HepG2 (cell line): ENCODE data around the gene ADAM19. TPM values are rescaled to one million over a fixed set of nuclear protein-coding genes. Genes with fewer than 3 reads are reported as not detected.

Source experiments
- ATAC-seq: fragments of 200-7000 bp; cut with Tn5 transposase; 3 replicates; pipeline ENCODE4 v1.9.1; 2020; ENCODE audit warnings: mild to moderate bottlenecking, moderate library complexity
- BruUV-seq: library from RNA; stranded (reverse); fragments of 400-500 nt; replicated peaks from 2 replicates; lab custom pipeline; 2021; lab: Mats Ljungman, UMichigan
- CTCF ChIA-PET: fragments of 300-600 bp; formaldehyde crosslinking; extraction: SDS; loops from one replicate; lab custom pipeline; 2021; ENCODE audit warnings: low total read pairs, inconsistent platforms, low intra/inter-chr PET ratio; lab: Yijun Ruan, JAX
- POLR2A ChIA-PET: fragments of 350-600 bp; sonication (Branson Sonifier 250); formaldehyde crosslinking; loops from one replicate; lab custom pipeline; 2020; ENCODE audit warnings: antibody characterized with exemption, inconsistent platforms; lab: Yijun Ruan, JAX
- DNase-seq: peaks from one replicate; pipeline ENCODE4 v3.0.0-alpha.2; 2015; ENCODE audit warnings: low spot score
- FAIRE-seq: peaks from 3 replicates; lab custom pipeline; 2011; peaks lifted over from hg19 to GRCh38; lab: Jason Lieb, UNC
- H2AFZ ChIP-seq: one replicate; pipeline ENCODE4 v1.6.1; 2011; ENCODE audit warnings: low read length, inconsistent platforms
- H3K27ac ChIP-seq: fragments of 300-600 bp; 3 replicates; pipeline ENCODE4 v1.8.0; 2011; ENCODE audit warnings: mixed run types, mild to moderate bottlenecking, mixed read lengths, low read length, inconsistent platforms; ENCODE audit not compliant: insufficient read depth; ENCODE audit errors: extremely low read length
- H3K27me3 ChIP-seq, 2 experiments: fragments of 200-600 bp in 1 of 2; 2 replicates in 1 of 2; 3 replicates in 1 of 2; pipeline versions ENCODE4 v1.6.0 to v1.8.0; 2011; ENCODE audit warnings: low read length in 2 of 2, mild to moderate bottlenecking in 2 of 2, moderate library complexity in 2 of 2, inconsistent platforms in 1 of 2; ENCODE audit not compliant: insufficient read depth in 2 of 2, control insufficient read depth in 1 of 2
- H3K36me3 ChIP-seq, 2 experiments: fragments of 200-600 bp in 1 of 2; replicated peaks in 1 of 2; 2 replicates in 1 of 2; 3 replicates in 1 of 2; pipeline versions ENCODE4 v1.5.1 to v1.8.0; 2011; ENCODE audit warnings: low read length in 2 of 2, inconsistent platforms in 1 of 2; ENCODE audit not compliant: insufficient read depth in 2 of 2, control insufficient read depth in 1 of 2
- H3K4me1 ChIP-seq: 2 replicates; pipeline ENCODE4 v1.5.1; 2012; ENCODE audit warnings: low read length, inconsistent platforms; ENCODE audit not compliant: insufficient read depth
- H3K4me2 ChIP-seq: 2 replicates; pipeline ENCODE4 v1.6.0; 2011; ENCODE audit warnings: low read depth, low read length, inconsistent platforms
- H3K4me3 ChIP-seq, 3 experiments: fragments of 200-600 bp in 1 of 3; sonication (generic), shearing (Covaris generic) in 1 of 3; replicated peaks in 1 of 3; 2 replicates each; pipeline ENCODE4 v1.5.1; 2011 to 2016; ENCODE audit warnings: low read length in 3 of 3, inconsistent platforms in 2 of 3, low read depth in 2 of 3, mild to moderate bottlenecking in 2 of 3, control low read depth in 1 of 3, mixed read lengths in 1 of 3; ENCODE audit not compliant: insufficient read depth in 1 of 3
- H3K79me2 ChIP-seq: one replicate; pipeline ENCODE4 v1.6.1; 2011; ENCODE audit warnings: low read length, inconsistent platforms; ENCODE audit not compliant: insufficient read depth
- H3K9ac ChIP-seq: 2 replicates; pipeline ENCODE4 v1.6.0; 2011; ENCODE audit warnings: mild to moderate bottlenecking, low read depth, low read length, inconsistent platforms; ENCODE audit not compliant: insufficient read depth
- H3K9me3 ChIP-seq: 2 replicates; pipeline ENCODE4 v1.5.1; 2012; ENCODE audit warnings: mild to moderate bottlenecking, low read length
- H4K20me1 ChIP-seq: 2 replicates; pipeline ENCODE4 v1.6.0; 2011; ENCODE audit warnings: inconsistent platforms, mild to moderate bottlenecking, low read length, moderate library complexity; ENCODE audit not compliant: insufficient read depth
- ATM ChIP-seq: fragments of 450-650 bp; IDR thresholded peaks from 2 replicates; pipeline ENCODE4 v1.7.1; 2017; ENCODE audit warnings: mild to moderate bottlenecking, borderline replicate concordance
- EED ChIP-seq: sonication (generic); formaldehyde crosslinking; IDR thresholded peaks from 2 replicates; pipeline ENCODE4 v1.5.0; 2020; ENCODE audit warnings: mild to moderate bottlenecking, missing genetic modification reagents
- MBD4 ChIP-seq: IDR thresholded peaks from 2 replicates; pipeline ENCODE4 v1.6.1; 2012; ENCODE audit warnings: low read length, inconsistent platforms, borderline replicate concordance
- MTA1 ChIP-seq: sonication (generic); formaldehyde crosslinking; IDR thresholded peaks from 2 replicates; pipeline ENCODE4 v1.4.0; 2020; ENCODE audit warnings: missing genetic modification reagents, mild to moderate bottlenecking, borderline replicate concordance
- PHF5A ChIP-seq: IDR thresholded peaks from one replicate; pipeline ENCODE4 v1.6.1; 2018; ENCODE audit warnings: low read depth, missing genetic modification reagents; ENCODE audit not compliant: unreplicated experiment
- YEATS4 ChIP-seq: sonication (generic); formaldehyde crosslinking; IDR thresholded peaks from 2 replicates; pipeline ENCODE4 v1.4.0; 2020; ENCODE audit warnings: missing genetic modification reagents, borderline replicate concordance
- ZEB1 ChIP-seq: IDR thresholded peaks from 2 replicates; pipeline ENCODE4 v1.6.1; 2012; ENCODE audit warnings: mild to moderate bottlenecking, low read depth, inconsistent platforms; ENCODE audit not compliant: insufficient replicate concordance
- ZNF30 ChIP-seq: sonication (generic); formaldehyde crosslinking; IDR thresholded peaks from 2 replicates; pipeline ENCODE4 v1.5.0; 2020; ENCODE audit warnings: mild to moderate bottlenecking, missing genetic modification reagents
- ZNF431 ChIP-seq: sonication (generic); formaldehyde crosslinking; IDR thresholded peaks from 2 replicates; pipeline ENCODE4 v1.9.0; 2022; ENCODE audit warnings: missing genetic modification reagents, low read depth, mild to moderate bottlenecking, borderline replicate concordance
- ZNF441 ChIP-seq: sonication (generic); formaldehyde crosslinking; IDR thresholded peaks from 2 replicates; pipeline ENCODE4 v1.7.0; 2021; ENCODE audit warnings: missing genetic modification reagents, borderline replicate concordance
- ZNF549 ChIP-seq: sonication (generic); formaldehyde crosslinking; IDR thresholded peaks from 2 replicates; pipeline ENCODE4 v1.5.0; 2020; ENCODE audit warnings: missing genetic modification reagents
- ZNF687 ChIP-seq: sonication (generic); formaldehyde crosslinking; IDR thresholded peaks from 2 replicates; pipeline ENCODE4 v1.5.1; 2020; ENCODE audit warnings: mild to moderate bottlenecking, missing genetic modification reagents, moderate library complexity
- WGBS: methylation state at CpG from one replicate; pipeline ENCODE4 v1.1.6; 2017; ENCODE audit warnings: low lambda C conversion rate; 5-methylcytosine and 5-hydroxymethylcytosine counted together
- in situ Hi-C: cut with HindIII; loops from 2 replicates; pipeline ENCODE4 v1.10.0; 2017; ENCODE audit warnings: low pct_unique_long_range_greater_than_20kb; ENCODE audit not compliant: extremely low pct_ligation_motif_present
- intact Hi-C: fragments of 100-400 bp; cut with micrococcal nuclease; formaldehyde crosslinking; loops from one replicate; pipeline ENCODE4 v1.10.0; 2022; ENCODE audit not compliant: unreplicated experiment
- polyA plus RNA-seq, 8 experiments: library from polyadenylated mRNA; depleted of rRNA in 3 of 8; stranded (reverse) in 7 of 8; unstranded in 1 of 8; fragments of >200 nt; fragmentation: Illumina TruSeq in 4 of 8; extraction: Trizol in 4 of 8; gene quantifications; 2 replicates each; pipeline versions ENCODE4 v1.2.1 to v1.2.3, GENCODE V29; 2011 to 2016; ENCODE audit warnings: low read depth in 4 of 8, missing spikeins in 1 of 8, mixed read lengths in 1 of 8; ENCODE audit not compliant: insufficient read depth in 1 of 8
- total RNA-seq, 5 experiments: library from RNA; depleted of rRNA; stranded (reverse); fragments of >200 nt; fragmentation: Illumina TruSeq; extraction: Trizol; gene quantifications; 2 replicates each; pipeline ENCODE4 v1.2.3, GENCODE V29; 2016; ENCODE audit warnings: low read depth in 1 of 5

ADAM19 gene
- total and polyA plus RNA-seq, 2 of the 13 experiments (the other 11 are each of a cell fraction or from before 2014, with no cell fraction given) = 0.38 to 0.74 TPM

- TF ChIP-seq MBD4 (no peak), YEATS4 (peak; percentile 48; the same call in 1 of the 2 replicates), MTA1 (peak; percentile 66; the same call in 1 of the 2 replicates), ZNF549 (CRISPR knock-in tag) (0 out of 2 replicates have a peak, but pooled peaks have one; percentile 59), PHF5A (CRISPR knock-in tag) (no peak), ATM (no peak), ZEB1 (no peak), EED (no peak), ZNF431 (no peak)
- TF ChIP-seq, all 625 proteins: peak for 27
These were observed 95.7 kb downstream of the ADAM19 start (continued) for GRCh38 chr5:157479612-157480510.

DNA sequence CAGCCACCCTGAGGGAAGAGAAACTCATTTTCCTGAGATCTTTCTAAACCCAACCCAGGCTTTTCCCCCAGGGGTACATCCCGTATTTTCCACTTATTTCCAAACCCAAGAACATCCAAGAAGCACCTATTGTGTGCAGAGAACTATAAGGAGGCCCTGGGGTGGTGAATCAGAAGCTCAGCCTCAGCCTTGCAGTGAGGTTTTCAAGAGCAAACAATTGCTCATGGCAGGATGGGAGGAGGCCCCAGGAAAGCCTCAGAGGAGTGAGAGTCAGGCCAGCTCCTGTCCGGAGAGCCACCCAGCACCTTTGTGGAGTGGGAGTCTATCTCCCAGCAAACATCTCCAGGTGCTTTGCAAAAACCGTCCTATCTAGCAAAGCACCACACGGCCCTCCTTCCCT is 96.4 kb downstream of the ADAM19 start:
- intact Hi-C loops = no loop called here
- POLR2A ChIA-PET = interaction anchor here (1.1 to 2.4 kb wide), 2 partner anchors 15 to 33 kb away, joined by 3 to 10 read pairs; no protein-coding TSS in a partner anchor
- no TSS peak for BruUV-seq
- no peak for FAIRE-seq
- TF ChIP-seq ZNF30 (CRISPR knock-in tag) (no peak), ZNF687 (CRISPR knock-in tag) (0 out of 2 replicates have a peak, but pooled peaks have one; percentile 20), ZNF441 (CRISPR knock-in tag) (peak; percentile 55; the same call in 1 of the 2 replicates)
- TF ChIP-seq, all 625 proteins: peak for 2
- peak overlapping the region; percentile 47 for H3K27ac ChIP-seq
- CTCF ChIA-PET = no interaction called here
- no peaks in the 10 kb centered on the region for H3K27me3 ChIP-seq
- H3K4me2 ChIP-seq = peak overlapping the region; percentile 83
- peak overlapping the region; percentile 5 to 57 (median 20) for H3K4me3 ChIP-seq
- no peaks in the 10 kb centered on the region for H3K36me3 ChIP-seq
- DNase-seq = no peak
- H3K79me2 ChIP-seq = no peaks in the 10 kb centered on the region
- in situ Hi-C loops = loop anchor here (5.0 kb wide), 2 partner anchors 137 to 227 kb away; no protein-coding TSS in a partner anchor
- peak overlapping the region; percentile 24; the same call in 1 of the 2 replicates for H3K9ac ChIP-seq
- no peaks in the 10 kb centered on the region for H4K20me1 ChIP-seq
- no peaks in the 10 kb centered on the region for H3K9me3 ChIP-seq
- H2AFZ ChIP-seq = no peak overlapping the region
- peak; percentile 49 for ATAC-seq
- H3K4me1 ChIP-seq = peaks cover 50% of the 10 kb centered on the region
- WGBS = 4% methylated on average over 3 of the region's 4 CpGs
